B cell (primary cell): Measurements from ENCODE around the gene PDE3B. TPM values are rescaled to one million over a fixed set of nuclear protein-coding genes. Genes with fewer than 3 reads are reported as not detected.

ENCODE experiments used
- ATAC-seq: fragments of 200-7000 bp; cut with Tn5 transposase; one replicate; pipeline ENCODE4 v1.10.0; 2021; ENCODE audit warnings: low read depth, mild to moderate bottlenecking, moderate number of reproducible peaks, moderate library complexity
- CTCF ChIA-PET: fragments of 350-600 bp; sonication (Branson Sonifier 250); formaldehyde crosslinking; loops from one replicate; lab custom pipeline; 2021; ENCODE audit warnings: antibody characterized with exemption, inconsistent platforms; lab: Charles Lee
- POLR2A ChIA-PET: fragments of 350-600 bp; sonication (Branson Sonifier 250); formaldehyde crosslinking; loops from one replicate; lab custom pipeline; 2021; ENCODE audit warnings: antibody characterized with exemption; lab: Charles Lee
- DNase-seq: peaks from one replicate; pipeline ENCODE4 v3.0.0; 2013
- H2AFZ ChIP-seq: 2 replicates; pipeline ENCODE4 v1.6.1; 2012; ENCODE audit warnings: mild to moderate bottlenecking, low read depth, low read length; ENCODE audit not compliant: insufficient read depth, poor library complexity, severe bottlenecking
- H3K27ac ChIP-seq, 2 donors: 1 replicate in 1 of 2; 2 replicates in 1 of 2; pipeline ENCODE4 v1.5.1; 2012 to 2013; ENCODE audit warnings: low read length in 2 of 2, mild to moderate bottlenecking in 2 of 2, moderate library complexity in 1 of 2
- H3K27me3 ChIP-seq, 4 experiments: fragments of 200-600 bp in 1 of 4; sonication (generic) in 1 of 4; replicated peaks in 1 of 4; 1 replicate in 2 of 4; 2 replicates in 2 of 4; pipeline versions ENCODE4 v1.6.1 to v1.7.0; 2013 to 2016; ENCODE audit warnings: low read length in 3 of 4, mild to moderate bottlenecking in 2 of 4, mixed read lengths in 1 of 4, moderate library complexity in 1 of 4; ENCODE audit not compliant: insufficient read depth in 4 of 4, control insufficient read depth in 3 of 4; ENCODE audit errors: control extremely low read depth in 1 of 4
- H3K36me3 ChIP-seq, 2 experiments: replicated peaks in 1 of 2; 1 replicate in 1 of 2; 2 replicates in 1 of 2; pipeline versions ENCODE4 v1.6.1 to v1.7.1; 2013; ENCODE audit warnings: low read length in 1 of 2; ENCODE audit not compliant: insufficient read depth in 2 of 2, control insufficient read depth in 1 of 2; ENCODE audit errors: control extremely low read depth in 1 of 2, extremely low read depth in 1 of 2
- H3K4me1 ChIP-seq, 2 donors: fragments of 200-600 bp in 1 of 2; sonication (generic) in 1 of 2; 1 replicate in 1 of 2; 2 replicates in 1 of 2; pipeline versions ENCODE4 v1.5.1 to v1.6.1; 2013 to 2017; ENCODE audit warnings: low read length in 2 of 2; ENCODE audit not compliant: control insufficient read depth in 2 of 2, insufficient read depth in 2 of 2
- H3K4me2 ChIP-seq: replicated peaks from 2 replicates; pipeline ENCODE3; 2012; ENCODE audit warnings: mild to moderate bottlenecking, low read depth, low read length; ENCODE audit not compliant: poor library complexity, severe bottlenecking
- H3K4me3 ChIP-seq, 5 experiments: fragments of 200-600 bp in 1 of 5; sonication (generic) in 1 of 5; 1 replicate in 3 of 5; 2 replicates in 2 of 5; pipeline versions ENCODE4 v1.5.1 to v1.7.0; 2011 to 2016; ENCODE audit warnings: low read length in 4 of 5, mild to moderate bottlenecking in 4 of 5, low read depth in 2 of 5, control low read depth in 1 of 5, moderate library complexity in 1 of 5; ENCODE audit not compliant: insufficient read depth in 1 of 5; ENCODE audit errors: control extremely low read depth in 1 of 5, extremely low read depth in 1 of 5
- H3K79me2 ChIP-seq: fragments of 200-600 bp; sonication (generic); one replicate; pipeline ENCODE4 v1.6.0; 2016; ENCODE audit warnings: low read length; ENCODE audit not compliant: control insufficient read depth, insufficient read depth
- H3K9ac ChIP-seq: fragments of 200-600 bp; sonication (generic); 2 replicates; pipeline ENCODE4 v1.6.1; 2017; ENCODE audit warnings: mild to moderate bottlenecking, low read length, moderate library complexity
- H3K9me3 ChIP-seq, 3 donors: one replicate each; pipeline versions ENCODE4 v1.6.1 to v1.7.1; 2013; ENCODE audit warnings: low read length in 2 of 3; ENCODE audit not compliant: control insufficient read depth in 2 of 3, insufficient read depth in 1 of 3; ENCODE audit errors: control extremely low read depth in 1 of 3
- H4K20me1 ChIP-seq: 2 replicates; pipeline ENCODE4 v1.6.0; 2012; ENCODE audit warnings: mild to moderate bottlenecking, low read length; ENCODE audit not compliant: insufficient read depth, control insufficient read depth, poor library complexity, severe bottlenecking
- H3K27ac Mint-ChIP-seq: one replicate; pipeline ENCODE4 v1.8.0; 2021; ENCODE audit warnings: mixed read lengths
- H3K27me3 Mint-ChIP-seq: one replicate; pipeline ENCODE4 v1.8.0; 2021; ENCODE audit warnings: mixed read lengths
- H3K4me1 Mint-ChIP-seq: one replicate; pipeline ENCODE4 v1.8.0; 2021; ENCODE audit warnings: mixed read lengths
- H3K4me3 Mint-ChIP-seq: one replicate; pipeline ENCODE4 v1.8.0; 2021; ENCODE audit warnings: mixed read lengths
- H3K9me3 Mint-ChIP-seq: one replicate; pipeline ENCODE4 v1.8.0; 2022; ENCODE audit warnings: mixed read lengths; ENCODE audit not compliant: insufficient read depth
- EZH2 ChIP-seq: IDR thresholded peaks from 2 replicates; pipeline ENCODE4 v1.6.1; 2012; ENCODE audit warnings: borderline replicate concordance, low read depth, mild to moderate bottlenecking, moderate library complexity, low read length; ENCODE audit not compliant: insufficient read depth, poor library complexity, severe bottlenecking
- WGBS: methylation state at CpG from one replicate; pipeline ENCODE4 v1.1.5; 2013; ENCODE audit warnings: missing lambda C conversion rate; ENCODE audit not compliant: insufficient coverage; 5-methylcytosine and 5-hydroxymethylcytosine counted together
- intact Hi-C: fragments of 100-400 bp; cut with micrococcal nuclease; formaldehyde crosslinking; loops from one replicate; pipeline ENCODE4 v1.10.0; 2022
- polyA plus RNA-seq: library from polyadenylated mRNA; depleted of rRNA; stranded (reverse); fragments of >200 nt; gene quantifications from 2 replicates; pipeline ENCODE4 v1.2.3, GENCODE V29; 2012
- total RNA-seq, 2 donors: library from RNA; stranded (reverse); fragments of 120-200 nt in 1 of 2; gene quantifications; 1 replicate in 1 of 2; 2 replicates in 1 of 2; pipeline versions ENCODE4 v1.2.3 to v1.2.4, GENCODE V29; 2013 to 2022
- TF ChIP-seq, protein P1 (sequence below): fragments of 200-600 bp; IDR thresholded peaks from one replicate; pipeline ENCODE4 v1.8.0; 2022; ENCODE audit warnings: antibody characterized with exemption, mild to moderate bottlenecking

The PDE3B gene
- total and polyA plus RNA-seq, 2 donors (not counting 1 experiment from before 2014, with no cell fraction given) = 1.0 to 60.7 TPM

DNA sequence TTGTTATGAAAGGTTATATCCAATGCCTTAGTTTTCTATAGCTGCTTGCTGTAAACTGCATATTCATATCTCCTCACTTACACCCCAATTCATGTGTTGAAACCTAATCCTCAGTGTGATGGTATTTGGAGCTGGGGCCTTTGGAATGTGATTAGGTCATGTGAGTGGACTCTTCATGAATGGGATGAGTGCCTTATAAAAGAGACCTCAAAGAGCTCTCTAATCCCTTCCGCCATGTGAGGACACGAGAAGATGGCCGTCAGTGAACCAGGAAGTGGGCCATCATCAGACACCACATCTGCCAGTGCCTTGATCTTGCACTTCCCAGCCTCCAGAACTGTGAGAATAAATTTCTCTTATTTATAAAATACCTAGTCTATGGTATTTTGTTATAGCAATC lies 169.2 kb downstream of the PDE3B start:
- no peaks in the 10 kb centered on the region for H4K20me1 ChIP-seq
- H3K4me3 ChIP-seq = no peak overlapping the region
- H3K27ac ChIP-seq = no peak overlapping the region
- no peak overlapping the region for H3K4me3 Mint-ChIP-seq
- H3K36me3 ChIP-seq = peaks cover 0 to 8% of the 10 kb centered on the region in 2 experiments
- ATAC-seq = no peak
- POLR2A ChIA-PET = no interaction called here
- no peaks in the 10 kb centered on the region for H3K4me1 ChIP-seq
- peaks cover 4% of the 10 kb centered on the region for H3K27me3 Mint-ChIP-seq
- H3K27me3 ChIP-seq = no peaks in the 10 kb centered on the region
- H3K9ac ChIP-seq = no peak overlapping the region
- DNase-seq = no peak
- H3K27ac Mint-ChIP-seq = no peak overlapping the region
- CTCF ChIA-PET = interaction anchor here (0.8 to 1.1 kb wide), 2 partner anchors 21 to 95 kb away, joined by 3 to 4 read pairs; no protein-coding TSS in a partner anchor
- no peak overlapping the region for H3K4me2 ChIP-seq
- no peaks in the 10 kb centered on the region for H3K4me1 Mint-ChIP-seq
- no peaks in the 10 kb centered on the region for H3K9me3 Mint-ChIP-seq
- H3K9me3 ChIP-seq = no peaks in the 10 kb centered on the region
- TF ChIP-seq EZH2 = no peak
- TF ChIP-seq, protein P1, sequence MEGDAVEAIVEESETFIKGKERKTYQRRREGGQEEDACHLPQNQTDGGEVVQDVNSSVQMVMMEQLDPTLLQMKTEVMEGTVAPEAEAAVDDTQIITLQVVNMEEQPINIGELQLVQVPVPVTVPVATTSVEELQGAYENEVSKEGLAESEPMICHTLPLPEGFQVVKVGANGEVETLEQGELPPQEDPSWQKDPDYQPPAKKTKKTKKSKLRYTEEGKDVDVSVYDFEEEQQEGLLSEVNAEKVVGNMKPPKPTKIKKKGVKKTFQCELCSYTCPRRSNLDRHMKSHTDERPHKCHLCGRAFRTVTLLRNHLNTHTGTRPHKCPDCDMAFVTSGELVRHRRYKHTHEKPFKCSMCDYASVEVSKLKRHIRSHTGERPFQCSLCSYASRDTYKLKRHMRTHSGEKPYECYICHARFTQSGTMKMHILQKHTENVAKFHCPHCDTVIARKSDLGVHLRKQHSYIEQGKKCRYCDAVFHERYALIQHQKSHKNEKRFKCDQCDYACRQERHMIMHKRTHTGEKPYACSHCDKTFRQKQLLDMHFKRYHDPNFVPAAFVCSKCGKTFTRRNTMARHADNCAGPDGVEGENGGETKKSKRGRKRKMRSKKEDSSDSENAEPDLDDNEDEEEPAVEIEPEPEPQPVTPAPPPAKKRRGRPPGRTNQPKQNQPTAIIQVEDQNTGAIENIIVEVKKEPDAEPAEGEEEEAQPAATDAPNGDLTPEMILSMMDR = no peak
- H3K79me2 ChIP-seq = no peaks in the 10 kb centered on the region
- intact Hi-C loops = no loop called here
- H2AFZ ChIP-seq = no peak overlapping the region
- WGBS = 100% methylated on average over 1 of the region's 3 CpGs

GRCh38 chr11:14813516-14813915 lies 169.9 kb downstream of the PDE3B start:
- DNase-seq (no peak), ATAC-seq (no peak)
- H3K4me3 Mint-ChIP-seq = no peak overlapping the region
- Histone ChIP-seq H3K9me3 (no peaks in the 10 kb centered on the region), H3K4me2 (no peak overlapping the region), H3K4me1 (no peaks in the 10 kb centered on the region), H2AFZ (no peak overlapping the region), H4K20me1 (no peaks in the 10 kb centered on the region), H3K36me3 (peaks cover 0 to 8% of the 10 kb centered on the region in 2 experiments), H3K27me3 (no peaks in the 10 kb centered on the region), H3K79me2 (no peaks in the 10 kb centered on the region), H3K4me3 (no peak overlapping the region), H3K27ac (no peak overlapping the region), H3K9ac (no peak overlapping the region)
- CTCF ChIA-PET = no interaction called here
- H3K27me3 Mint-ChIP-seq = peaks cover 4% of the 10 kb centered on the region
- H3K9me3 Mint-ChIP-seq = no peaks in the 10 kb centered on the region
- no peak overlapping the region for H3K27ac Mint-ChIP-seq
- no peaks in the 10 kb centered on the region for H3K4me1 Mint-ChIP-seq
- no peak for TF ChIP-seq EZH2
- TF ChIP-seq, protein P1 = no peak
- POLR2A ChIA-PET = no interaction called here
- intact Hi-C loops = no loop called here
